PC-3 (cell line): ENCODE measurements around the gene CCDC187. TPM values are rescaled to one million over a fixed set of nuclear protein-coding genes. Genes with fewer than 3 reads are reported as not detected.

Experiments used
- ATAC-seq: fragments of 200-7000 bp; cut with Tn5 transposase; 2 replicates; pipeline ENCODE4 v1.9.1; 2020; ENCODE audit warnings: mild to moderate bottlenecking, moderate library complexity
- BruUV-seq: library from RNA; stranded (reverse); fragments of 400-500 nt; replicated peaks from 2 replicates; lab custom pipeline; 2021; lab: Mats Ljungman, UMichigan
- CTCF ChIA-PET: fragments of 300-600 bp; sonication (Branson Sonifier 250); formaldehyde crosslinking; loops from one replicate; lab custom pipeline; 2022; ENCODE audit warnings: antibody characterized with exemption; lab: Charles Lee
- POLR2A ChIA-PET: fragments of 300-600 bp; sonication (Branson Sonifier 250); formaldehyde crosslinking; loops from one replicate; lab custom pipeline; 2022; ENCODE audit warnings: antibody characterized with exemption; ENCODE audit not compliant: unreplicated experiment; lab: Charles Lee
- DNase-seq: peaks from one replicate; pipeline ENCODE4 v3.0.0-alpha.2; 2015
- H2AFZ ChIP-seq: fragments of 300-600 bp; sonication (generic); 2 replicates; pipeline ENCODE4 v1.6.0; 2016; ENCODE audit warnings: antibody characterized with exemption, low read length
- H3F3A ChIP-seq: fragments of 300-600 bp; sonication (generic); one replicate; pipeline ENCODE4 v1.6.0; 2017; ENCODE audit warnings: antibody characterized with exemption, low read length, control low read depth, mild to moderate bottlenecking; ENCODE audit not compliant: unreplicated experiment
- H3K27ac ChIP-seq: fragments of 300-600 bp; sonication (generic); 2 replicates; pipeline ENCODE4 v1.5.1; 2016; ENCODE audit warnings: mild to moderate bottlenecking, low read length
- H3K27me3 ChIP-seq: fragments of 300-600 bp; sonication (generic); 2 replicates; pipeline ENCODE4 v1.6.1; 2016; ENCODE audit warnings: low read length, mixed read lengths
- H3K36me3 ChIP-seq: fragments of 300-600 bp; sonication (generic); 2 replicates; pipeline ENCODE4 v1.6.1; 2016; ENCODE audit warnings: low read depth, mixed run types, low read length, mixed read lengths
- H3K4me1 ChIP-seq: fragments of 300-600 bp; sonication (generic); 2 replicates; pipeline ENCODE4 v1.5.1; 2016; ENCODE audit warnings: low read length; ENCODE audit not compliant: insufficient read depth
- H3K4me2 ChIP-seq: fragments of 300-600 bp; sonication (generic); 2 replicates; pipeline ENCODE4 v1.6.0; 2016; ENCODE audit warnings: low read length
- H3K4me3 ChIP-seq: fragments of 300-600 bp; sonication (generic); 2 replicates; pipeline ENCODE4 v1.5.1; 2016; ENCODE audit warnings: mild to moderate bottlenecking, low read length, mixed read lengths
- H3K79me2 ChIP-seq: fragments of 300-600 bp; sonication (generic); 2 replicates; pipeline ENCODE4 v1.6.1; 2017; ENCODE audit warnings: low read length, mixed read lengths
- H3K9ac ChIP-seq: fragments of 300-600 bp; sonication (generic); 2 replicates; pipeline ENCODE4 v1.6.0; 2016; ENCODE audit warnings: mild to moderate bottlenecking, low read length
- H3K9me2 ChIP-seq: fragments of 300-600 bp; sonication (generic); replicated peaks from 2 replicates; pipeline ENCODE4 v1.6.1; 2016; ENCODE audit warnings: mixed run types, low read length, mixed read lengths
- H3K9me3 ChIP-seq: fragments of 300-600 bp; sonication (generic); 2 replicates; pipeline ENCODE4 v1.6.1; 2016; ENCODE audit warnings: low read length, mixed read lengths
- H4K20me1 ChIP-seq: fragments of 300-600 bp; sonication (generic); 2 replicates; pipeline ENCODE4 v1.6.1; 2016; ENCODE audit warnings: low read length, mixed read lengths
- CTCF ChIP-seq: fragments of 300-600 bp; sonication (generic); conservative IDR thresholded peaks from 2 replicates; pipeline ENCODE4 v1.5.1; 2017; ENCODE audit warnings: antibody characterized with exemption, low read depth, mild to moderate bottlenecking, low read length
- EZH2 ChIP-seq: fragments of 300-600 bp; sonication (generic); IDR thresholded peaks from one replicate; pipeline ENCODE4 v1.6.1; 2017; ENCODE audit warnings: antibody characterized with exemption, mild to moderate bottlenecking, low read length; ENCODE audit not compliant: unreplicated experiment
- EZH2phosphoT487 ChIP-seq: fragments of 300-600 bp; sonication (generic); IDR thresholded peaks from 2 replicates; pipeline ENCODE4 v1.6.1; 2018; ENCODE audit warnings: mild to moderate bottlenecking, antibody characterized with exemption, low read length, borderline replicate concordance
- intact Hi-C: fragments of 100-400 bp; cut with micrococcal nuclease; formaldehyde crosslinking; loops from 2 replicates; pipeline ENCODE4 v1.9.0; 2023
- total RNA-seq: library from RNA; depleted of rRNA; stranded (reverse); fragments of >200 nt; gene quantifications from 2 replicates; pipeline ENCODE4 v1.2.3, GENCODE V29; 2014

Gene CCDC187
- total RNA-seq, 1 experiment from 2014 or later, result 0.04 TPM

GRCh38 chr9:136273244-136273865 lies 30.5 kb downstream of the CCDC187 start:
- no peaks in the 10 kb centered on the region for H3F3A ChIP-seq
- no peaks in the 10 kb centered on the region for H3K4me1 ChIP-seq
- ATAC-seq (no peak), DNase-seq (no peak)
- no peak overlapping the region for H3K4me2 ChIP-seq
- no peaks in the 10 kb centered on the region for H3K9me3 ChIP-seq
- CTCF ChIA-PET, result no interaction called here
- H3K79me2 ChIP-seq, result no peaks in the 10 kb centered on the region
- H2AFZ ChIP-seq, result no peak overlapping the region
- no peaks in the 10 kb centered on the region for H4K20me1 ChIP-seq
- intact Hi-C loops, result no loop called here
- no peak for TF ChIP-seq EZH2phosphoT487
- no peak for TF ChIP-seq CTCF
- no peak for TF ChIP-seq EZH2
- H3K4me3 ChIP-seq, result no peak overlapping the region
- no peak overlapping the region for H3K27ac ChIP-seq
- no peak overlapping the region for H3K9ac ChIP-seq
- no TSS peak for BruUV-seq
- no peaks in the 10 kb centered on the region for H3K36me3 ChIP-seq
- no peaks in the 10 kb centered on the region for H3K9me2 ChIP-seq
- POLR2A ChIA-PET, result no interaction called here
- no peaks in the 10 kb centered on the region for H3K27me3 ChIP-seq

- ChIA-PET CTCF (no interaction called here), POLR2A (no interaction called here)
- Histone ChIP-seq H4K20me1 (no peaks in the 10 kb centered on the region), H3F3A (no peaks in the 10 kb centered on the region), H3K9me3 (no peaks in the 10 kb centered on the region), H3K4me1 (no peaks in the 10 kb centered on the region), H3K27me3 (no peaks in the 10 kb centered on the region), H3K36me3 (no peaks in the 10 kb centered on the region), H3K9ac (no peak overlapping the region), H3K4me3 (no peak overlapping the region), H2AFZ (no peak overlapping the region), H3K79me2 (no peaks in the 10 kb centered on the region), H3K9me2 (no peaks in the 10 kb centered on the region), H3K27ac (no peak overlapping the region), H3K4me2 (no peak overlapping the region)
- DNase-seq, result no peak
- BruUV-seq, result no TSS peak
- intact Hi-C loops, result no loop called here
- no peak for TF ChIP-seq EZH2phosphoT487
- TF ChIP-seq EZH2, result no peak
- TF ChIP-seq CTCF, result no peak
- no peak for ATAC-seq
Observed at GRCh38 chr9:136270173-136270705, 33.7 kb downstream of the CCDC187 start.

GRCh38 chr9:136268735-136269134 lies 35.2 kb downstream of the CCDC187 start:
- TF ChIP-seq EZH2phosphoT487 (no peak), EZH2 (no peak), CTCF (no peak)
- Histone ChIP-seq H3K79me2 (no peaks in the 10 kb centered on the region), H3K9me2 (no peaks in the 10 kb centered on the region), H3K27me3 (no peaks in the 10 kb centered on the region), H2AFZ (no peak overlapping the region), H3K4me2 (no peak overlapping the region), H3F3A (no peaks in the 10 kb centered on the region), H3K4me3 (no peak overlapping the region), H3K4me1 (no peaks in the 10 kb centered on the region), H3K9ac (no peak overlapping the region), H3K27ac (no peak overlapping the region), H4K20me1 (no peaks in the 10 kb centered on the region), H3K9me3 (no peaks in the 10 kb centered on the region), H3K36me3 (no peaks in the 10 kb centered on the region)
- DNase-seq (no peak), ATAC-seq (no peak)
- ChIA-PET CTCF (no interaction called here), POLR2A (no interaction called here)
- intact Hi-C loops, result no loop called here
- no TSS peak for BruUV-seq
